HEK293 (cell line): Measurements from ENCODE around the gene EDNRB.
A peak's percentile ranks its signal among the peaks of the same experiment; 100 is the strongest.
"Not testable (repeated sequence)": the region's sequence is repeated elsewhere in the genome, so short reads cannot be mapped to it uniquely, and the experiment has no call there.

ENCODE experiments used
- CTCF ChIA-PET: fragments of 350-600 bp; formaldehyde crosslinking; extraction: SDS; loops from one replicate; lab custom pipeline; 2021; ENCODE audit warnings: antibody characterized with exemption; lab: Yijun Ruan, JAX
- POLR2A ChIA-PET: fragments of 300-600 bp; formaldehyde crosslinking; extraction: SDS; loops from one replicate; lab custom pipeline; 2020; ENCODE audit warnings: antibody characterized with exemption, inconsistent platforms; lab: Yijun Ruan, JAX
- H3K27ac ChIP-seq: fragments of 200-500 bp; sonication (Bioruptor generic); 2 replicates; pipeline ENCODE4 v1.5.1; 2014; ENCODE audit warnings: low read depth, low read length, control low read depth, inconsistent platforms; ENCODE audit errors: extremely low read depth
- H3K36me3 ChIP-seq, 2 experiments: fragments of 200-500 bp in 1 of 2; sonication (Bioruptor generic) in 1 of 2; 1 replicate in 1 of 2; 2 replicates in 1 of 2; pipeline ENCODE4 v1.5.1; 2014 to 2017; ENCODE audit warnings: inconsistent platforms in 2 of 2, low read length in 2 of 2; ENCODE audit not compliant: control insufficient read depth in 2 of 2, insufficient read depth in 1 of 2
- H3K4me1 ChIP-seq: fragments of 200-500 bp; sonication (Bioruptor generic); 2 replicates; pipeline ENCODE4 v1.5.1; 2014; ENCODE audit warnings: mild to moderate bottlenecking, low read length, inconsistent platforms; ENCODE audit not compliant: control insufficient read depth, insufficient read depth
- H3K4me3 ChIP-seq: 2 replicates; pipeline ENCODE4 v1.5.1; 2011; ENCODE audit warnings: low read depth, mild to moderate bottlenecking, control low read depth, low read length, moderate library complexity
- H3K9me3 ChIP-seq: fragments of 200-500 bp; sonication (Bioruptor generic); 2 replicates; pipeline ENCODE4 v1.5.1; 2014; ENCODE audit warnings: low read depth, low read length, inconsistent platforms; ENCODE audit not compliant: control insufficient read depth, insufficient read depth
- HOXC10 ChIP-seq: sonication (generic); formaldehyde crosslinking; IDR thresholded peaks from 2 replicates; pipeline ENCODE4 v1.8.1; 2023; ENCODE audit warnings: mild to moderate bottlenecking, missing genetic modification reagents
- ZBTB11 ChIP-seq: fragments of 450-650 bp; formaldehyde crosslinking; conservative IDR thresholded peaks from 2 replicates; pipeline ENCODE4 v1.5.1; 2016; ENCODE audit warnings: low read depth, missing biosample characterization, missing genetic modification characterization
- ZBTB8A ChIP-seq: fragments of 450-650 bp; formaldehyde crosslinking; IDR thresholded peaks from 2 replicates; pipeline ENCODE4 v1.5.1; 2016; ENCODE audit warnings: missing biosample characterization, missing genetic modification characterization
- ZNF140 ChIP-seq: fragments of 450-650 bp; formaldehyde crosslinking; IDR thresholded peaks from 2 replicates; pipeline ENCODE4 v1.5.1; 2016; ENCODE audit warnings: missing biosample characterization, missing genetic modification characterization
- ZNF211 ChIP-seq: fragments of 450-650 bp; formaldehyde crosslinking; IDR thresholded peaks from 2 replicates; pipeline ENCODE4 v1.5.1; 2016; ENCODE audit warnings: low read depth, missing biosample characterization, missing genetic modification characterization
- ZNF26 ChIP-seq: fragments of 450-650 bp; formaldehyde crosslinking; IDR thresholded peaks from 2 replicates; pipeline ENCODE4 v1.5.1; 2016; ENCODE audit warnings: missing biosample characterization, missing genetic modification characterization
- ZNF394 ChIP-seq: fragments of 450-650 bp; formaldehyde crosslinking; IDR thresholded peaks from 2 replicates; pipeline ENCODE4 v1.5.1; 2016; ENCODE audit warnings: missing biosample characterization, missing genetic modification characterization, mild to moderate bottlenecking, moderate library complexity, borderline replicate concordance
- ZNF398 ChIP-seq: fragments of 450-650 bp; formaldehyde crosslinking; IDR thresholded peaks from 2 replicates; pipeline ENCODE4 v1.5.1; 2017; ENCODE audit warnings: missing biosample characterization, missing genetic modification characterization
- ZNF426 ChIP-seq: fragments of 450-650 bp; formaldehyde crosslinking; IDR thresholded peaks from 2 replicates; pipeline ENCODE4 v1.5.1; 2017; ENCODE audit warnings: missing biosample characterization, missing genetic modification characterization, mild to moderate bottlenecking, inconsistent platforms, moderate library complexity
- ZNF510 ChIP-seq: fragments of 450-650 bp; formaldehyde crosslinking; IDR thresholded peaks from 2 replicates; pipeline ENCODE4 v1.5.1; 2018; ENCODE audit warnings: mild to moderate bottlenecking, missing genetic modification characterization, missing biosample characterization; ENCODE audit not compliant: insufficient replicate concordance
- ZNF518A ChIP-seq: fragments of 450-650 bp; formaldehyde crosslinking; conservative IDR thresholded peaks from 2 replicates; pipeline ENCODE4 v1.5.1; 2016; ENCODE audit warnings: low read depth, missing biosample characterization, missing genetic modification characterization
- ZNF555 ChIP-seq: fragments of 450-650 bp; formaldehyde crosslinking; conservative IDR thresholded peaks from 2 replicates; pipeline ENCODE4 v1.5.1; 2017; ENCODE audit warnings: missing biosample characterization, mild to moderate bottlenecking, missing genetic modification characterization, inconsistent platforms
- ZNF654 ChIP-seq: fragments of 450-650 bp; formaldehyde crosslinking; IDR thresholded peaks from 2 replicates; pipeline ENCODE4 v1.5.1; 2016; ENCODE audit warnings: low read depth, missing biosample characterization, missing genetic modification characterization
- ZNF704 ChIP-seq: fragments of 450-650 bp; formaldehyde crosslinking; IDR thresholded peaks from 2 replicates; pipeline ENCODE4 v1.5.1; 2016; ENCODE audit warnings: missing biosample characterization, missing genetic modification characterization
- ZNF792 ChIP-seq: fragments of 450-650 bp; formaldehyde crosslinking; IDR thresholded peaks from 2 replicates; pipeline ENCODE4 v1.5.1; 2016; ENCODE audit warnings: missing biosample characterization, missing genetic modification characterization
- ZSCAN16 ChIP-seq: fragments of 450-650 bp; formaldehyde crosslinking; IDR thresholded peaks from 2 replicates; pipeline ENCODE4 v1.5.1; 2016; ENCODE audit warnings: missing biosample characterization, missing genetic modification characterization

The EDNRB gene

GRCh38 chr13:77857531-77858209 is 61.0 kb downstream of the EDNRB start (continued):
- TF ChIP-seq ZNF398 (tag by site-specific recombination) (no peak), ZSCAN16 (tag by site-specific recombination) (no peak)

GRCh38 chr13:77853703-77854102 is 64.9 kb downstream of the EDNRB start:
- ChIA-PET CTCF (interaction anchor here (0.8 kb wide), 1 partner anchor 267 kb away, joined by 3 read pairs; no protein-coding TSS in a partner anchor), POLR2A (no interaction called here)
- H3K27ac ChIP-seq: no peak overlapping the region
- H3K4me1 ChIP-seq: no peaks in the 10 kb centered on the region
- H3K36me3 ChIP-seq: no peaks in the 10 kb centered on the region
- no peak overlapping the region for H3K4me3 ChIP-seq
- TF ChIP-seq ZNF792: no peak
- TF ChIP-seq ZNF704 (tag by site-specific recombination): no peak
- no peak for TF ChIP-seq ZNF211 (tag by site-specific recombination)
- TF ChIP-seq HOXC10 (CRISPR knock-in tag): no peak
- TF ChIP-seq ZNF26 (tag by site-specific recombination): no peak
- no peaks in the 10 kb centered on the region for H3K9me3 ChIP-seq

- CTCF ChIA-PET, POLR2A ChIA-PET, H3K9me3 ChIP-seq, H3K27ac ChIP-seq, H3K4me3 ChIP-seq, H3K36me3 ChIP-seq, H3K4me1 ChIP-seq: not testable (repeated sequence)
- TF ChIP-seq ZNF394 (tag by site-specific recombination) (peak; percentile 81), ZNF510 (peak; percentile 10), ZNF140 (tag by site-specific recombination) (peak; percentile 27; the same call in 1 of the 2 replicates), ZNF654 (tag by site-specific recombination) (peak; percentile 10; the same call in 1 of the 2 replicates), ZBTB8A (tag by site-specific recombination) (0 out of 2 replicates have a peak, but pooled peaks have one; percentile 34), ZBTB11 (tag by site-specific recombination) (peak; percentile 35; the same call in 1 of the 2 replicates), ZNF426 (tag by site-specific recombination) (peak; percentile 66), ZNF518A (tag by site-specific recombination) (peak; percentile 71; the same call in 1 of the 2 replicates), ZNF555 (tag by site-specific recombination) (peak; percentile 53)
Observed at GRCh38 chr13:77848050-77848449, 70.6 kb downstream of the EDNRB start.
